IPS-18a (cell line): Measurements from ENCODE around the gene AUTS2.

Source experiments
- H3K27ac ChIP-seq: one replicate; pipeline ENCODE4 v1.5.1; 2013; ENCODE audit warnings: low read length
- H3K27me3 ChIP-seq: one replicate; pipeline ENCODE4 v1.6.1; 2013; ENCODE audit warnings: mild to moderate bottlenecking, low read length; ENCODE audit not compliant: control insufficient read depth, insufficient read depth
- H3K36me3 ChIP-seq: one replicate; pipeline ENCODE4 v1.6.1; 2013; ENCODE audit warnings: low read depth, low read length; ENCODE audit not compliant: control insufficient read depth
- H3K4me1 ChIP-seq: one replicate; pipeline ENCODE4 v1.6.1; 2013; ENCODE audit warnings: low read depth, low read length; ENCODE audit not compliant: control insufficient read depth
- H3K4me3 ChIP-seq: one replicate; pipeline ENCODE4 v1.5.1; 2013; ENCODE audit warnings: low read length
- H3K9ac ChIP-seq: one replicate; pipeline ENCODE4 v1.6.1; 2013; ENCODE audit warnings: mild to moderate bottlenecking, low read length, moderate library complexity
- H3K9me3 ChIP-seq: one replicate; pipeline ENCODE4 v1.6.1; 2013; ENCODE audit warnings: low read depth, low read length; ENCODE audit not compliant: control insufficient read depth

AUTS2 gene

GRCh38 chr7:70390251-70390650 lies 792.0 kb downstream of the AUTS2 start:
- Histone ChIP-seq H3K36me3 (no peaks in the 10 kb centered on the region), H3K9me3 (no peaks in the 10 kb centered on the region), H3K9ac (no peak overlapping the region), H3K4me1 (peaks cover 12% of the 10 kb centered on the region), H3K27ac (no peak overlapping the region), H3K27me3 (no peaks in the 10 kb centered on the region), H3K4me3 (no peak overlapping the region)

- Histone ChIP-seq H3K36me3 (no peaks in the 10 kb centered on the region), H3K4me3 (no peak overlapping the region), H3K4me1 (peaks cover 12% of the 10 kb centered on the region), H3K9me3 (no peaks in the 10 kb centered on the region), H3K9ac (no peak overlapping the region), H3K27ac (no peak overlapping the region), H3K27me3 (no peaks in the 10 kb centered on the region)
Measured at GRCh38 chr7:70392256-70392876, 794.1 kb downstream of the AUTS2 start.

- no peak overlapping the region for H3K4me3 ChIP-seq
- no peak overlapping the region for H3K27ac ChIP-seq
Measured at GRCh38 chr7:70392877-70393435, 794.7 kb downstream of the AUTS2 start.

GRCh38 chr7:70393956-70394355 lies 795.7 kb downstream of the AUTS2 start:
- no peaks in the 10 kb centered on the region for H3K27me3 ChIP-seq
- no peak overlapping the region for H3K4me3 ChIP-seq
- H3K9me3 ChIP-seq = no peaks in the 10 kb centered on the region
- no peak overlapping the region for H3K27ac ChIP-seq
- H3K4me1 ChIP-seq = peaks cover 12% of the 10 kb centered on the region
- H3K9ac ChIP-seq = no peak overlapping the region
- H3K36me3 ChIP-seq = no peaks in the 10 kb centered on the region

More at GRCh38 chr7:70392877-70393435, 794.7 kb downstream of the AUTS2 start:
- no peaks in the 10 kb centered on the region for H3K36me3 ChIP-seq
- peaks cover 12% of the 10 kb centered on the region for H3K4me1 ChIP-seq
- H3K27me3 ChIP-seq = no peaks in the 10 kb centered on the region
- no peak overlapping the region for H3K9ac ChIP-seq
- no peaks in the 10 kb centered on the region for H3K9me3 ChIP-seq

- Histone ChIP-seq H3K36me3 (no peaks in the 10 kb centered on the region), H3K9ac (no peak overlapping the region), H3K27me3 (no peaks in the 10 kb centered on the region), H3K27ac (no peak overlapping the region), H3K9me3 (no peaks in the 10 kb centered on the region), H3K4me3 (no peak overlapping the region), H3K4me1 (no peaks in the 10 kb centered on the region)
Measured at GRCh38 chr7:70400829-70401380, 802.6 kb downstream of the AUTS2 start.

- no peaks in the 10 kb centered on the region for H3K27me3 ChIP-seq
- H3K9ac ChIP-seq = no peak overlapping the region
Measured at GRCh38 chr7:70402069-70402468, 803.8 kb downstream of the AUTS2 start.

GRCh38 chr7:70405241-70405640 lies 807.0 kb downstream of the AUTS2 start:
- Histone ChIP-seq H3K9ac (no peak overlapping the region), H3K27ac (no peak overlapping the region)

More at GRCh38 chr7:70402069-70402468, 803.8 kb downstream of the AUTS2 start:
- no peaks in the 10 kb centered on the region for H3K4me1 ChIP-seq
- H3K27ac ChIP-seq = no peak overlapping the region
- H3K36me3 ChIP-seq = no peaks in the 10 kb centered on the region
- H3K4me3 ChIP-seq = no peak overlapping the region
- H3K9me3 ChIP-seq = no peaks in the 10 kb centered on the region

GRCh38 chr7:70406186-70406949 lies 808.1 kb downstream of the AUTS2 start:
- H3K4me3 ChIP-seq = no peak overlapping the region
- no peaks in the 10 kb centered on the region for H3K27me3 ChIP-seq
- H3K36me3 ChIP-seq = no peaks in the 10 kb centered on the region
- no peak overlapping the region for H3K9ac ChIP-seq
- no peaks in the 10 kb centered on the region for H3K9me3 ChIP-seq
- no peaks in the 10 kb centered on the region for H3K4me1 ChIP-seq
- H3K27ac ChIP-seq = no peak overlapping the region

More at GRCh38 chr7:70405241-70405640, 807.0 kb downstream of the AUTS2 start:
- H3K4me3 ChIP-seq = no peak overlapping the region
- no peaks in the 10 kb centered on the region for H3K36me3 ChIP-seq
- H3K9me3 ChIP-seq = no peaks in the 10 kb centered on the region
- no peaks in the 10 kb centered on the region for H3K4me1 ChIP-seq
- no peaks in the 10 kb centered on the region for H3K27me3 ChIP-seq

- H3K27ac ChIP-seq = no peak overlapping the region
- no peaks in the 10 kb centered on the region for H3K27me3 ChIP-seq
- H3K9me3 ChIP-seq = no peaks in the 10 kb centered on the region
- H3K4me3 ChIP-seq = no peak overlapping the region
- no peak overlapping the region for H3K9ac ChIP-seq
- H3K4me1 ChIP-seq = no peaks in the 10 kb centered on the region
- no peaks in the 10 kb centered on the region for H3K36me3 ChIP-seq
Measured at GRCh38 chr7:70406950-70407209, 808.6 kb downstream of the AUTS2 start.

- Histone ChIP-seq H3K9ac (no peak overlapping the region), H3K9me3 (no peaks in the 10 kb centered on the region)
Measured at GRCh38 chr7:70408477-70408876, 810.2 kb downstream of the AUTS2 start.

GRCh38 chr7:70408891-70409290 lies 810.6 kb downstream of the AUTS2 start:
- Histone ChIP-seq H3K4me3 (no peak overlapping the region), H3K27me3 (peaks cover under 1% of the 10 kb centered on the region), H3K36me3 (no peaks in the 10 kb centered on the region), H3K9me3 (no peaks in the 10 kb centered on the region), H3K9ac (no peak overlapping the region), H3K4me1 (no peaks in the 10 kb centered on the region), H3K27ac (no peak overlapping the region)

More at GRCh38 chr7:70408477-70408876, 810.2 kb downstream of the AUTS2 start:
- no peaks in the 10 kb centered on the region for H3K4me1 ChIP-seq
- no peak overlapping the region for H3K27ac ChIP-seq
- no peaks in the 10 kb centered on the region for H3K36me3 ChIP-seq
- H3K4me3 ChIP-seq = no peak overlapping the region
- H3K27me3 ChIP-seq = no peaks in the 10 kb centered on the region
